Stimulated activated CD4-positive, alpha-beta T cell treated with anti-CD3 and anti-CD28 coated beads, Interleukin-4, amount 100 ng/mL, for 24 hours (primary cell): Measurements from ENCODE around the gene CDK6.
A peak's percentile ranks its signal among the peaks of the same experiment; 100 is the strongest.

Experiments
- DNase-seq: peaks from one replicate; pipeline ENCODE4 v3.0.0-alpha.2; 2020

Gene CDK6

GRCh38 chr7:92702535-92702934, 133.8 kb downstream of the CDK6 start:
- DNase-seq, result no peak

DNA sequence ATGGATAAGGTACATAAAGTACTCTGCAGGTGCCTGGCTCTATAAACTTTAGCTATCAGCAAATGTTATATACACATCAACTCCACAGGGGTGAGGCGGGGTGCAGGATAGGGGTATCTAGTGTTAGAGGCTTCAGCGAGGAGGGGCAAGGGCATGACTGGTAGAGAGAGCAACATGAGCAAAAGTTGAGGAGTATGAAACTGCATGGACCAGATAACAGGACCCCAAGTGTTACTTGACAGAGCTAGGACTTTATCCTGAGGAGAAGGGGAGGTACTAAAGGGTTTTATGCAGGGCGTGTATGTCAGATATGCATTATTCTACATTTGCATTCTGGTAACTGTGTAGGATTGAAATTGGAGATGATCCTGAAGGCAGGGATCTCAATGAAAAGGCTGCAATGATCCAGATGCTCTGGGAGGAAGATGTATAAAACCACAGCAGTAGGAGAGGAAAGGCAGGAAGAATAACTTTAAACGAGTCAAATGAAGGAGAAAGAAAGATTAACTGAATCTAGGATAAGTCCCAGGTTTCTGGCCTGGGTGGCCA, 136.3 kb downstream of the CDK6 start:
- DNase-seq, result no peak

DNA sequence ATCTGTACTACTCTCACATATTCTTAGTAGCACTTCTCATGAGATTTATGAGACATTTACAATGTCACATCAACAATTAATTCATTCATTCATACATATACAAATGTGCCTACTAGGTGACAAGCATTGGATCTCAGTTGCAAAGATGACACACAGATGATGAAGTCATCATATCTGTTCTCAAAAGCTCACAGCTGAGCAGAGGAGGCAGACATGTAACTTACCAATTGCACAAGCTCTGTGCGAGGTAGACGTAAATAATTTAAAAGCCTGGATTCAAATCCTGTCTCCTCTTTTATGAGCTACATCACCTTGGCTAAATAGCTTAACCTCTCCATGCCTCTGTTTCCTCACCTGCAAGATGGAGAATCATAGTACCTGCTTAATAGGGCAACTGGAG, 136.8 kb downstream of the CDK6 start:
- no peak for DNase-seq

- no peak for DNase-seq
These were observed 138.0 kb downstream of the CDK6 start for GRCh38 chr7:92698237-92698841.

GRCh38 chr7:92697414-92697813, 139.0 kb downstream of the CDK6 start:
- DNase-seq, result no peak

DNA sequence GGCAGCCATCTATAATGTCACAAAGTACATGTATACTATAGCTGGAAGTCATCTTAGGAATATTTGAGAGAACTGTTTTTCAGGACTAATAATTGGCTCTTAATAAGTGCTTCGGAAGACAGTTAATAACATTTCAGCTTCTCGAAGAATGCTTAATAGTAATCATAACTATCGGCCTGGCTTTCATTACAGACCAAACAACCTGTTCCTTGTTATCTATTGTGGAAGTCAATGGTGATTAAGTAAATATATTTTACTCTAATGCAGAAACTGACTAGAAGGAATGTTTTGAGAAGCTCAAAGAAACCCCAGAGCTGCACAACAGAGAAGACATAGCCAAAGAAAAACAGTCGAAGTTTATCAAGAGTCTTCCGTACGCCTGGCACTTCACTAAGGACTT, 139.4 kb downstream of the CDK6 start:
- no peak for DNase-seq

- DNase-seq, result no peak
These were observed 139.8 kb downstream of the CDK6 start for GRCh38 chr7:92696584-92696983.

- no peak for DNase-seq
These were observed 140.8 kb downstream of the CDK6 start for GRCh38 chr7:92695308-92696261.

DNA sequence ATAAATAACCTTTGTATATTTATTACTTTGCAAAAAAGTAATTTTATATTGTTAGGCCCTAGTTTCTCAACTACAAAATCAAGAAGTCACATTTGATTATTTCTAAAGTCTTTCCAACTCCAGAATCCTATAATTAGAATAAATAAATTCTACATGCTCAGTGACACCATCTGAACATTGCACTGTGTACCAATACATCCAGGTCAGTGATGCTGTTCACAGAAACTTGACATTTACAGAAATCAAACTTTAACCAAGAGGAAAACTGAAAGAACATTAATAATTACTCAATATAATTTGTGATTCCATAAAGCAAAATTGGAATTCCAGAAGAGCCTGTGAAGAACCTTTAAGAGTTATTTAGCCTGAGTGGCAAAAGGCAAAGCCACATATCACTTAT, 142.2 kb downstream of the CDK6 start:
- DNase-seq, result no peak

- DNase-seq, result no peak
These were observed 142.9 kb downstream of the CDK6 start for GRCh38 chr7:92693519-92693918.

DNA sequence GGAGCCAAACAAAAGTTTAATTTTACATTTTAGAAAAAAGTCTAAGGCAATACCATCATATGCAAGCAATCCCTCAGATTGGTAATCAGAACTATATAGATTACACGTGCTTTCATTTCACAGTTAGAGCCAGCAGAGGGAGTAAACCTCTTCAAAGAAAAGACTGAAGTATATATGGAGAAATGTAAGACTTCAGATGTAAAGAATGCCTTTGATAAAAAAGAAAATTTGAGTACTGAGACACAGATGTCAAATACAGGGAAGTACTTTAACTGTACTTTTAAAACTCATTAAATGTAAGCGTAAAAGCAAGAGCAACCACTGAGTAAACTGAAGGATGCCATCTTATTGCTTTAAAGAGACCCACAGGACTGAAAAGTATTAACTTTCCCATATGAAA, 144.8 kb downstream of the CDK6 start:
- DNase-seq, result peak; percentile 35

DNA sequence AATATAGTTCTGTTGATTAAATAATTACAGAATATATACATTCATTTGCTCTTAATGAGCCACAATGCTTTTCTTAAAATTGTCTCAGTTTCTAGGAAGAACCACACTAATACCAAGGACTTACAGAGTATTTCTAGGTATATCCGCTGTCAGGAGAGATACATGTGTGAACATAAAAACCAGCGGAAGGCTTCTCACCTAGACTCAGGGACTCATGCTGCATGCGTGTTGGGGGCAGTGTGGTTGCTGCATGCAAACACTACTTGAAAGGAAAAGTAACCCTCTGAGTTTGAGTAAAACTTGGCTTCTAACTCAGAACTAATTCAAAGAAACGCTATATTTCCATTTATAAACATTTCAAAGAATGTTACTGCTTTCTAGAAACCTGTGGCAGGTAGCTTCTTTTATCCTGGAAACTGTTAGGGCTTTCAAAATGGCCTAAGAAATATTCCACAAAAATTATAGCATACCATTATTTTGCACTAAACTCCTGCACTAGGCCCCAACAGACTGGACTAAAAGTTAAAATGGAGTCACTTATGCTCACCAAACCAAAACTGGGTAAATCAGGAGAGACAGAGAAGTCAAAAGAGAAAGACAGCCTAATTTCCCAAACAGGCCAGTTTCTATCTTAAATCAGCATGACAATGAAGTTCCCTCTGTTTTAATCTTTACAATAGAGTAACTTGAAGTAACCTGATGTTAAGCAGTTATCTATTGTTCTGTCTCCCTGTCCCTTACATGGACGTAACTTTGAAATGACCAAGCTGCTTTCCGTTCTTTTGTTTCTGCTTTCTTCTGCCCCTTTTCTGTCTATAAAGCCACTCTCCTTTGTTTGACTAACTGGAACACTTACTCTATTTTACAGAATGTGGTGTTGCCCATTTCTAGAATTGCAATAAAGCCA, 151.0 kb downstream of the CDK6 start:
- DNase-seq, result peak; percentile 69

DNA sequence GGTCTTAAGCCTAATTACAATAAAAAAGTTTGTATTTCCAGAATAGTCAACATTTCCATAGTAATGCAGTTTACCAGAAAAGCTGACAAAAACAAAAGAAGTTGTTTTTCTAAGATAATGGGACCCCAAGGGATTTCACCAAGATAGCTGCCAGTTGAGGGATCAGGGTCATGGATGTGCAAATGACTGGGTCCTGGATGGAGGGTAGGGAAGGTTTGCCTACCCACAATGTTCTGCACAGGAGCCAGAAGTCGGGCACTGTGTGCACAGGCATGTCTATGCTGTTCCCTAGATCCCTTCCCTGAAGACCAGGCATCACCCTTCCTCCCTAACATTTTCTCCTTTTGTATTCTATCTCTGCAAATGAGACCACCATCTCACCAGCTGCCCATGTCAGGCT, 152.1 kb downstream of the CDK6 start:
- no peak for DNase-seq

DNA sequence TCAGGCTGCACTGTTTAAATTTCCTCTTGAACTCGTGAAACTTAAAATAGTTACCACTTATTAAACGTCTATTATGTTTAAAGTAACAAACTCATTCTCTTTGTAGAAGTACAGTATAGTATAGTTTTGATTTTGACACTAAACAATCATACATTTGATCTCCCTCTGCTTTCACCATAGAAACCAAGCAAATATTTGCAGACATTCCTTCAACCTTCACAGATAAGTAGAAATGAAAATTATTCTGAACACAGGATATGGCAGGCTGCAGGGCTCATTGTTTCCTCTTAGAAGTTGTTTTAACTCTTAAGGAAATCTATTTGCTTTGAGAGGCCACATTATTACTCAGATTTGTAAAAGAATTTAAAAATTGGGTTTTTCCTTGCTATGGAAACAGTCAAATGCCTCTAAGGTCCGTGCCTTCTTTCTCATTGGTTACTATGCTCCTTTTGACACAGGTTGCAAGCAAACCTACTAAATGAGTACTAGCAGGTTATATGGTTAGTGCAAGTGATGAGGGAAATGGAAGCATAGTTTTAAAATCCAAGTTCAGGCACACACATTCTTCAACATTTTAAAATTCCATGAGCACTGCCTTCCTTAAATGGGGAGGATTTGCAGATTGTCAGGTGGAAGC, 153.4 kb downstream of the CDK6 start:
- no peak for DNase-seq

DNA sequence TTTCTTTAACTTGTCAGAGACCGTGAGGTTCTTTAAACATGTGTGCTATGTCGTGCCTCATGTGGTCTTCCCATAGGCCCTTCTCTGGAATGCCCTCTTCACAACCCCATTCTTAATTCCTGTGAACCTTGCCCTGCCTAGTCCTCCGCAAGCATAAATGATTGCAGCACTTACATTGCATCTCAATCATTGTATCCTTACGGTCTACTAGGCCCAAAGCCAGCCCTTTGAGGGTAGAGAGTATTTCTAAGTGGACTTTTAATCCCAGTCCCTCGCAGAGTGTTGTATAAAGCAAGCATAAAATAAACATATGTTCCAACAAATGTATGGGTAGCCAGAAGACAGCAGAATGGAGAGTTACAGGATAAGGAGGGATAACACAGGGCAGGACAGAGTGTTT, 154.0 kb downstream of the CDK6 start:
- DNase-seq, result no peak

GRCh38 chr7:92681633-92682032, 154.7 kb downstream of the CDK6 start:
- DNase-seq, result no peak

DNA sequence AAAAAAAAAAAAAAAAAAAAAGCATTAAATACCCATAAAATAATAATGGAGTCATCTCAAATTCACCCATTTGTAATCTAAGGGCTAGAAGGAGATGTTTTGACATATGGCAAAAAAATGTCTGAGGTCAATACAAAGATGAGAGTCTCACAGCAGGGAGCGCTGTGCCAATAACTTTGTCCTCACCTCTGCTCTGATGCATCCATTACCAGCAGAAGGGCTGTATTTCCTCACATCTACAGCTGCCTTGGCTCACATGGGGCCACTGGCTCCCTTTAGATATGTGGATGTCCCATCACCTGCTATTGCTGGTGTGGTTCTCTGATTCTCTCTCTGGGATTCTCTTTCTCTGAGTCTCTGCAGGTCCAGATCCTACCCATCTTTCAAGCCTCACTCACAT, 155.9 kb downstream of the CDK6 start:
- no peak for DNase-seq

DNA sequence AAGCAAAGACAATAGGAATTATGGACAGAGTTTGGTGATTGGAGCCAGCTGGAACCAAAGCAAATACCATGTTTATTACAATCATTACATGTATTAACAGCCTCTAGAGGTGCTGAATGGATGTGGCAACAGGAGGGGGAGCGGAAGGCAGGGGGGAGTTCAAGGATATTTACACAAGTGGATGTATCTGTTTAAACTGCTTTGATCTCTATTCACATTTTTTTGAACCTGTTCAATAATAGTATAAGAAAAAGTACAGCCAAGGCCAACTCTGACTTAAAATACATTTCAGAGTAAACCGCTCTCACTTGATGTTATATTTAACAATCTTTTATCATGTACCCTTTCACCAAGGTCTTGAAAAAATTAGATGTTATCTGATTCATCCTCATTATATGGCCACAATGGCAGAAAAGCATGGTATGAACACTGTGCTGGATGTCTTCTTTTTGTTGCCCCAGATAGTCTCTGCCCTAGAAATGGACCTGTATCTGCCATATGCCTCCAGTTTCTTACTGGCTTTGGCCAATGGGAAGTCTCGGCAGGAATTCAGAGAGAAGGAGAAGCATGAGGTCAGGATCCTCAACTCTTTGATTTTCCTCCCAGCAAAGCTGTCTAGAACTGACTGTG, 158.0 kb downstream of the CDK6 start:
- DNase-seq, result no peak

DNA sequence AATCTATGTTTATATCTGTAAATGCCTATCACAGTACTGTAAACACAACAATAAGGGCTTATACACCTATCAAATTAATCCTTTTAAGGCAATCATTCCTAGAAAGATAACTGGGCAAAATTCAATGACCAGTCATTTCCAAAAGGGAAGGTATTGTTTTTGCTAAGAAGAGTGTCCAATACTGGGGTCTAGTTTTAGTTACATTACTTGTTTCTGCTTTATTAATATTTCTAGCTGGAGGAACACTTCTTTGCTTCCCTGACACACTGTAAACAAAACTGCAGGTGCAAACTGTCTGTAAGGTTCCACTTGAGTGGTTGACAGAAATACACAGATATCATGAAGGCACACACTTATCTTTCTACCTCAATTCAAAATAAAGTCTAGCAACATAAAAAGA, 162.0 kb downstream of the CDK6 start:
- no peak for DNase-seq

DNA sequence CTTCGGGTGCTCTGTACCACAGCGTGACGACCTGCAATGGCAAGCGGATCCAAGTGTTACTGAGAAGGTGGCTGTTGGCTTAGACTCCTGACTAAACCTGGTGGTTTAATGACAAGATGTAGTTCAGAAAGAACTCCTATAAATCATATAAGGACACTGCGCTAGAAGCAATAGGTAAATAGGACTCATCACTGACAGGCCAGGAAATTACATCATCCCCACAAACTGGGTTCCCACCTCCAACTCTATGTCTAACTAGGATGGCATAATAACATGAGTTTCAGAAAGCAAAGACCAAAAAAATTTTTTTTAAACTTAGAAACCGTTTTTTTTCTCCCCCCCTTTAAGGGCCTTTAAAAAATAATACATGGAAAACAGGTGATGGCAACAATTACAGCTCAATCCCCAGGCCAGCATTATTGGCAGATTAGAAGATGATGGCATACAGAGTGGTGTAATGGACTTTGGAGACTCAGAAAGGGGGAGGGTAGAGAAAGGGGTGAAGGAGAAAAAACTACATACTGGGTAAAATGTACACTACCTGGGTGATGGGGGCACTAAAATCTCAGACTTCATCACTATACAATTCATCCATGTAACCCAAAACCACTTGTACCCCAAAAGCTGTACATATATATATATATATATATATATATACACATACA, 164.7 kb downstream of the CDK6 start:
- no peak for DNase-seq

DNA sequence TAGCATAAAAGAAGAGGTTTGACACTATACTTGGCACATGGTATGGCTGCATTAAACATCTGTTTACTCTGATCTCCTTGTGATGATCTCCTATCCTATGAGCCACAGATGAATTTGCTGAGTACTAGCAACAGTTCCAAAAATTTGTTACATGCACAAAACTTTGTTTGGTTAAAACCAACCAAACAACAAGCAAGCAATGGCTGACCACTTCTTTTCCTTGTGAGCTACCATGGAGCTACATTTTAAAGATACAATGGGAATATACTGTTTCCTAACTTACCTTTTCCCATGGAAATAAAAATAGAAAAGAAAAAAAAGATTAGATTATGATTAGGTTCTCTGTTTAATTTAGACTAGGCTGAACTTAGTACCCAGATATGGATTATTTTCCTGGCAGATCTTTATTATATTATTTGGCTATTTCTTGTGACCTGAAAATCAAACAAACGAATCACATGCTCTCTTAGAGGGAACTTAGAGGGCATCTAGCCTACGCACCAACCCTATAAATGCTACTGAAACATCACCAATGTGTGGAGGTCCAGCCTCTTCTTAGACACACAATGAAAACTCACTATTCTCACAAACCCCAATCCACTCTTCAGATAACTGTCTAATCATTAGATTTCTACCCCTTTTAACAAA, 166.0 kb downstream of the CDK6 start:
- DNase-seq, result no peak
